ENCODE measurements around the gene POU2F2. TPM values are rescaled to one million over a fixed set of nuclear protein-coding genes. Genes with fewer than 3 reads are reported as not detected.

The POU2F2 gene
- total RNA-seq, 1 experiment from 2014 or later: 2.9 TPM

DNA sequence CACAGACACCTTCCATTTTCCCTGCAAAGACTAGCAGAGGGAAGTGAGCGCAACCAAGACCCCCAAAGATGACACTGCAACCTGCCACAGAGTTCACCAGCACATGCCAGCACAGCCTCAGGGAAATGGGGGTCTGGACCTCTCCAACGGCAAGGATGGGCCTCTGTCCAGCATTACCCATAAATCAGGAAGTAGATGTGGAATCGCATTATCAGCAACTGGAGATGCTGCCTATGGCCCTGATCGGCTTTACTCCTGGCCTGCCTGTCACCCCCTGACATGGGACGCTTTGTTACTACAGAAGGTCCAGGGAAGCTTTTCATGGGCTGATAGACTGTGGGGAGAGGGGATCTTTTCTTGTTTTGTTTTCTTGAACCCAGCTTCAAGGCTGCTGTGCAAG, 41.4 kb upstream of the POU2F2 start:
- no TSS peak for BruUV-seq (replicated peaks)
- no peaks in the 10 kb centered on the region for H3K79me2 ChIP-seq (ENCODE audit: low read depth)
- H3K4me2 ChIP-seq: no peak overlapping the region
- no peak overlapping the region for H3K27ac ChIP-seq
- H3F3A ChIP-seq (ENCODE audit: insufficient read depth, low read depth): peaks cover 18% of the 10 kb centered on the region; the same call in 1 of the 2 replicates
- ChIA-PET POLR2A (ENCODE audit: unreplicated experiment) (no interaction called here), CTCF (no interaction called here)
- no peaks in the 10 kb centered on the region for H3K9me2 ChIP-seq (ENCODE audit: insufficient read depth)
- H3K9me3 ChIP-seq (ENCODE audit: insufficient read depth, low read depth): no peaks in the 10 kb centered on the region
- H3K4me3 ChIP-seq: no peak overlapping the region
- 0 out of 2 replicates have a peak, but pooled peaks cover 3% of the 10 kb centered on the region for H4K20me1 ChIP-seq (ENCODE audit: insufficient read depth)
- intact Hi-C loops (cut with micrococcal nuclease; ENCODE audit: unreplicated experiment): no loop called here
- peaks cover 23% of the 10 kb centered on the region for H3K4me1 ChIP-seq (replicated peaks; ENCODE audit: insufficient read depth)
- no peak for DNase-seq
- H3K27me3 ChIP-seq (ENCODE audit: insufficient read depth, low read depth): peaks cover 31% of the 10 kb centered on the region
- no peaks in the 10 kb centered on the region for H3K36me3 ChIP-seq (ENCODE audit: low read depth)
- no peak overlapping the region for H2AFZ ChIP-seq
- no peak for TF ChIP-seq EZH2 (IDR thresholded peaks at IDR 0.05; ENCODE audit: low read depth)
- TF ChIP-seq, protein P1, sequence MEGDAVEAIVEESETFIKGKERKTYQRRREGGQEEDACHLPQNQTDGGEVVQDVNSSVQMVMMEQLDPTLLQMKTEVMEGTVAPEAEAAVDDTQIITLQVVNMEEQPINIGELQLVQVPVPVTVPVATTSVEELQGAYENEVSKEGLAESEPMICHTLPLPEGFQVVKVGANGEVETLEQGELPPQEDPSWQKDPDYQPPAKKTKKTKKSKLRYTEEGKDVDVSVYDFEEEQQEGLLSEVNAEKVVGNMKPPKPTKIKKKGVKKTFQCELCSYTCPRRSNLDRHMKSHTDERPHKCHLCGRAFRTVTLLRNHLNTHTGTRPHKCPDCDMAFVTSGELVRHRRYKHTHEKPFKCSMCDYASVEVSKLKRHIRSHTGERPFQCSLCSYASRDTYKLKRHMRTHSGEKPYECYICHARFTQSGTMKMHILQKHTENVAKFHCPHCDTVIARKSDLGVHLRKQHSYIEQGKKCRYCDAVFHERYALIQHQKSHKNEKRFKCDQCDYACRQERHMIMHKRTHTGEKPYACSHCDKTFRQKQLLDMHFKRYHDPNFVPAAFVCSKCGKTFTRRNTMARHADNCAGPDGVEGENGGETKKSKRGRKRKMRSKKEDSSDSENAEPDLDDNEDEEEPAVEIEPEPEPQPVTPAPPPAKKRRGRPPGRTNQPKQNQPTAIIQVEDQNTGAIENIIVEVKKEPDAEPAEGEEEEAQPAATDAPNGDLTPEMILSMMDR (conservative IDR thresholded peaks at IDR 0.05): no peak

DNA sequence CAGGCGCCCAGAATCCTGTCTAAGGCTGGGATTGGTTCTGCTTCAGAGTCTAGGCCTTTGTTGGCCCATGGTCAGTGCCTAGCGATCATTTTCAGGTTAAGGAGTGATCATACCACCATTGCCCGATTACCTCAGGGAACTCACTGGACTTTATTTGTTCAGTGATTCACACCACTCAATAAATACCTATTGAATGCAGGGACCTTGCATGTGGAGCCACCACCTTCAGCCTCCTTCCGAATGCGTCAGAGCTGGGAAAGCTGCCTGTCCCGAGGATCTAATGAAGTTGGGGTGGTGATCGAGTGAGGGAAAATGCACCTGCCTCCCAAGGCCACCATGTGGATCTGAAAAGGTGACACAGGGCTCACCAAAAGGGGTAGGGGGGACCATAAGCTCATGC, 40.0 kb upstream of the POU2F2 start:
- Histone ChIP-seq H3K36me3 (ENCODE audit: low read depth) (no peaks in the 10 kb centered on the region), H3K27ac (peak overlapping the region; percentile 61), H3K9me2 (ENCODE audit: insufficient read depth) (no peaks in the 10 kb centered on the region), H3K79me2 (ENCODE audit: low read depth) (no peaks in the 10 kb centered on the region), H3K4me1 (replicated peaks; ENCODE audit: insufficient read depth) (peaks cover 25% of the 10 kb centered on the region), H3K4me3 (no peak overlapping the region), H3K9me3 (ENCODE audit: insufficient read depth, low read depth) (no peaks in the 10 kb centered on the region), H4K20me1 (ENCODE audit: insufficient read depth) (no peaks in the 10 kb centered on the region), H3K4me2 (peak overlapping the region; percentile 41), H3F3A (ENCODE audit: insufficient read depth, low read depth) (peaks cover 21% of the 10 kb centered on the region; the same call in 1 of the 2 replicates), H3K27me3 (ENCODE audit: insufficient read depth, low read depth) (peaks cover 16% of the 10 kb centered on the region; the same call in 1 of the 2 replicates), H2AFZ (no peak overlapping the region)
- ChIA-PET POLR2A (ENCODE audit: unreplicated experiment) (interaction anchor here (0.6 kb wide), 1 partner anchor 59 kb away, joined by 3 read pairs; no protein-coding TSS in a partner anchor), CTCF (no interaction called here)
- intact Hi-C loops (cut with micrococcal nuclease; ENCODE audit: unreplicated experiment): no loop called here
- BruUV-seq (replicated peaks): no TSS peak
- peak; percentile 28 to 93 for DNase-seq
- no peak for TF ChIP-seq EZH2 (IDR thresholded peaks at IDR 0.05; ENCODE audit: low read depth)
- TF ChIP-seq, protein P1 (conservative IDR thresholded peaks at IDR 0.05): no peak

DNA sequence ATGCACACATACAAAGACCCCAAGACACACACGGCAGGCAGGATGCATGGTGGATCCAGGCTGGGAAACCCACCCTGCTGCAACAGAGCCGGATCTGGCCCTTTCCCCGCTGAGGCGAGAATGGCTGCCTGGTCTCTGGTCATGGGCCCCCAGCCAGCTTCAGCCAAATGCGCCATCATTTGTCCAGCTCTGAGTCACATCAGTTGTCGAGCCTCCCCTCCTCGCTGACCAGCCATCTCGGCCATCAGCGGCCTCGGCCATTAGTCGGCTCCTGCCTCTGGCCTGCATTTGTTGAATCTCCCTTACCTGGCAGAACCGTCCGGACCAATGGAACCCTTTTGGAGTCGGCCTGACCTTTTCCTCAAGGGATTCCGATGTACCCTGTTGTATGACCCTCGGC, 38.5 kb upstream of the POU2F2 start:
- CTCF ChIA-PET: no interaction called here
- H3K36me3 ChIP-seq (ENCODE audit: low read depth): no peaks in the 10 kb centered on the region

More for the DNA sequence above, 38.5 kb upstream of the POU2F2 start:
- H3K27me3 ChIP-seq (ENCODE audit: insufficient read depth, low read depth): peaks cover 6% of the 10 kb centered on the region; the same call in 1 of the 2 replicates
- TF ChIP-seq EZH2 (IDR thresholded peaks at IDR 0.05; ENCODE audit: low read depth): no peak
- no peak overlapping the region for H3K27ac ChIP-seq
- no peak overlapping the region for H3K4me3 ChIP-seq
- no peak overlapping the region for H3K4me2 ChIP-seq
- H3K4me1 ChIP-seq (replicated peaks; ENCODE audit: insufficient read depth): peaks cover 41% of the 10 kb centered on the region
- POLR2A ChIA-PET (ENCODE audit: unreplicated experiment): interaction anchor here (0.7 kb wide), 1 partner anchor 34 kb away, joined by 9 read pairs; no protein-coding TSS in a partner anchor
- H3K79me2 ChIP-seq (ENCODE audit: low read depth): no peaks in the 10 kb centered on the region
- H4K20me1 ChIP-seq (ENCODE audit: insufficient read depth): no peaks in the 10 kb centered on the region
- intact Hi-C loops (cut with micrococcal nuclease; ENCODE audit: unreplicated experiment): no loop called here
- no peak for DNase-seq
- no TSS peak for BruUV-seq (replicated peaks)
- H3F3A ChIP-seq (ENCODE audit: insufficient read depth, low read depth): peaks cover 36% of the 10 kb centered on the region; the same call in 1 of the 2 replicates
- no peak overlapping the region for H2AFZ ChIP-seq
- no peaks in the 10 kb centered on the region for H3K9me2 ChIP-seq (ENCODE audit: insufficient read depth)
- H3K9me3 ChIP-seq (ENCODE audit: insufficient read depth, low read depth): no peaks in the 10 kb centered on the region
